BE2C (cell line): ENCODE measurements around the gene KRTAP1-3.

ENCODE experiments used
- DNase-seq: peaks from one replicate; pipeline ENCODE4 v3.0.0-alpha.2; 2020
- H3K27me3 ChIP-seq: fragments of 250-450 bp; sonication (Bioruptor Pico); 2 replicates; pipeline ENCODE4 v1.5.1; 2020; ENCODE audit warnings: mild to moderate bottlenecking
- H3K36me3 ChIP-seq: fragments of 250-450 bp; sonication (Bioruptor Pico); 2 replicates; pipeline ENCODE4 v1.5.1; 2020; ENCODE audit warnings: mild to moderate bottlenecking
- H3K4me1 ChIP-seq: fragments of 250-450 bp; sonication (Bioruptor Pico); 2 replicates; pipeline ENCODE4 v1.5.1; 2020
- H3K4me3 ChIP-seq: 2 replicates; pipeline ENCODE4 v1.5.1; 2011; ENCODE audit warnings: low read depth, low read length
- H3K9me3 ChIP-seq: fragments of 250-450 bp; sonication (Bioruptor Pico); 2 replicates; pipeline ENCODE4 v1.5.1; 2020
- CTCF ChIP-seq: IDR thresholded peaks from 2 replicates; pipeline ENCODE4 v1.5.1; 2012; ENCODE audit warnings: mild to moderate bottlenecking, low read depth, low read length

KRTAP1-3 gene

GRCh38 chr17:40993084-40993483 lies 41.6 kb downstream of the KRTAP1-3 start:
- no peaks in the 10 kb centered on the region for H3K36me3 ChIP-seq
- no peaks in the 10 kb centered on the region for H3K4me1 ChIP-seq
- no peak for TF ChIP-seq CTCF
- no peaks in the 10 kb centered on the region for H3K9me3 ChIP-seq
- H3K4me3 ChIP-seq = no peak overlapping the region
- no peak for DNase-seq
- peaks cover 22% of the 10 kb centered on the region for H3K27me3 ChIP-seq

DNA sequence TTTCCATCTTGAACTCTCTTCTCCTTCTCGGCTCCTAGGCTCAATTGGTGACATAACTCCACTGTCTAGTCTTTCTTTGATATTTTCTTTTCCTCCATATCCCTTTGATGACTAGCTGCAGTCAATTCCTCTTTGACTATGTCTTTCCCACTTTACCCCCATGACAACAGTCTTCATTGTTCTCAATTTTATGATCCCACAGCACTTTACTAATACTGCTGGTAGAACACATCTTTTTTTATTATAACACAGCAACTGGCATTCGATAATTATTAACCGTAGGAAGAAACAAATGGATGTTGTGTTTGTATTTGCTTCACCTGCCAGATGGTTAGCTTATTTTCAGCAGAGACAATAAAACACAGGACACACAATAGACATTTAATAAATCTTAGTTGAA lies 42.0 kb downstream of the KRTAP1-3 start:
- H3K27me3 ChIP-seq = peaks cover 21% of the 10 kb centered on the region
- DNase-seq = no peak
- no peaks in the 10 kb centered on the region for H3K4me1 ChIP-seq
- no peaks in the 10 kb centered on the region for H3K36me3 ChIP-seq
- no peak for TF ChIP-seq CTCF
- no peaks in the 10 kb centered on the region for H3K9me3 ChIP-seq
- H3K4me3 ChIP-seq = no peak overlapping the region

- no peak for TF ChIP-seq CTCF
- no peaks in the 10 kb centered on the region for H3K4me1 ChIP-seq
Measured at GRCh38 chr17:40986920-40987319, 47.8 kb downstream of the KRTAP1-3 start.

DNA sequence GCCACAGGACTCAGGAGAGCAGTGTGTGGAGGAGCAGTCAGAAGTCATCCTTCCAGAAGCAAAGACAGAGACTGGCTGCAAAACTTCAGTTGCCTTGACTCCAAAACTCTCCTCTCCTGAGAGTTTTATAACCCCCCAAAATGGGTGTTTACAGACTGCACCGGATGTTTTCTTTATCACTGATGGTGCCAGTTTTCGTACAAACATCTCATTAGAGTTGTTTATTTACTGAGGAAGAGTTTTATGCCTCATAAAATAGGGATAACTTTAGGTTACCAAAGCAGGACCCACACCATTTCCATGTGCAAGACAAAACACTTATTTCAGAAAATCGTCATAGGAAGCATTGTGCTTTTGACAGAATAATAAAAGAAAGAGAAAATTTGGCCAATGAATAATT lies 50.4 kb downstream of the KRTAP1-3 start, which contains the start of gene KRT40:
KRT40 (minus strand) TSS at position 101 of the 400 bp plus-strand sequence; CDS start at position 48, 53 bp downstream.
- no peak for DNase-seq
- Histone ChIP-seq H3K9me3 (no peaks in the 10 kb centered on the region), H3K36me3 (no peaks in the 10 kb centered on the region), H3K4me3 (no peak within 1 kb of the TSS), H3K27me3 (peaks cover 17% of the 10 kb centered on the region), H3K4me1 (no peaks in the 10 kb centered on the region)
- TF ChIP-seq CTCF = no peak

More at GRCh38 chr17:40986920-40987319, 47.8 kb downstream of the KRTAP1-3 start:
- H3K27me3 ChIP-seq = peaks cover 13% of the 10 kb centered on the region; the same call in 1 of the 2 replicates
- no peak for DNase-seq
- no peak overlapping the region for H3K4me3 ChIP-seq
- H3K9me3 ChIP-seq = no peaks in the 10 kb centered on the region
- no peaks in the 10 kb centered on the region for H3K36me3 ChIP-seq
